ENCODE results near the gene YOD1. TPM values are rescaled to one million over a fixed set of nuclear protein-coding genes. Genes with fewer than 3 reads are reported as not detected.

Gene YOD1
- polyA plus RNA-seq, 4 donors: 13.0 to 17.5 (median 16.5) TPM

- DNase-seq (ENCODE audit: low read depth in 4 of 4, low spot score in 3 of 4): no peak
Observed at GRCh38 chr1:207028884-207029650, 21.9 kb downstream of the YOD1 start.

- DNase-seq (ENCODE audit: low read depth in 4 of 4, low spot score in 3 of 4): no peak
Observed at GRCh38 chr1:207027921-207028320, 23.1 kb downstream of the YOD1 start.

GRCh38 chr1:207027206-207027777 is 23.7 kb downstream of the YOD1 start:
- DNase-seq (ENCODE audit: low read depth in 4 of 4, low spot score in 3 of 4): no peak

- DNase-seq (ENCODE audit: low read depth in 4 of 4, low spot score in 3 of 4): no peak
Observed at GRCh38 chr1:207026104-207026534, 24.9 kb downstream of the YOD1 start.

GRCh38 chr1:207025146-207025880 is 25.7 kb downstream of the YOD1 start:
- DNase-seq (ENCODE audit: low read depth in 4 of 4, low spot score in 3 of 4): no peak

- no peak for DNase-seq (ENCODE audit: low read depth in 4 of 4, low spot score in 3 of 4)
Observed at GRCh38 chr1:207024202-207025145, 26.5 kb downstream of the YOD1 start.

GRCh38 chr1:207022996-207023679 is 27.9 kb downstream of the YOD1 start:
- DNase-seq (ENCODE audit: low read depth in 4 of 4, low spot score in 3 of 4): no peak

GRCh38 chr1:207021876-207022596 is 29.0 kb downstream of the YOD1 start:
- no peak for DNase-seq (ENCODE audit: low read depth in 4 of 4, low spot score in 3 of 4)

GRCh38 chr1:207021139-207021861 is 29.7 kb downstream of the YOD1 start:
- DNase-seq (ENCODE audit: low read depth in 4 of 4, low spot score in 3 of 4): no peak

- no peak for DNase-seq (ENCODE audit: low read depth in 4 of 4, low spot score in 3 of 4)
Observed at GRCh38 chr1:207020709-207021107, 30.3 kb downstream of the YOD1 start.

GRCh38 chr1:207020065-207020708 is 30.8 kb downstream of the YOD1 start:
- DNase-seq (ENCODE audit: low read depth in 4 of 4, low spot score in 3 of 4): no peak

- no peak for DNase-seq (ENCODE audit: low read depth in 4 of 4, low spot score in 3 of 4)
Observed at GRCh38 chr1:207019661-207020060, 31.3 kb downstream of the YOD1 start.

GRCh38 chr1:207019161-207019560 is 31.8 kb downstream of the YOD1 start:
- no peak for DNase-seq (ENCODE audit: low read depth in 4 of 4, low spot score in 3 of 4)

- DNase-seq (ENCODE audit: low read depth in 4 of 4, low spot score in 3 of 4): no peak
Observed at GRCh38 chr1:207018707-207019106, 32.3 kb downstream of the YOD1 start.

GRCh38 chr1:207017615-207018559 is 33.1 kb downstream of the YOD1 start:
- DNase-seq (ENCODE audit: low read depth in 4 of 4, low spot score in 3 of 4): no peak

GRCh38 chr1:207015791-207016190 is 35.2 kb downstream of the YOD1 start:
- DNase-seq (ENCODE audit: low read depth in 4 of 4, low spot score in 3 of 4): no peak

- DNase-seq (ENCODE audit: low read depth in 4 of 4, low spot score in 3 of 4): no peak
Observed at GRCh38 chr1:207014728-207015127, 36.3 kb downstream of the YOD1 start.

Data from right renal pelvis (tissue), 4 donors.